GM18907 (cell line): Measurements from ENCODE around the gene PCBD1.

ENCODE experiments used
- ATAC-seq: cut with Tn5 transposase; IDR thresholded peaks from one replicate; pipeline ENCODE4 v1.9.1; 2021; ENCODE audit warnings: mild to moderate bottlenecking, moderate library complexity; ENCODE audit not compliant: unreplicated experiment

The PCBD1 gene

DNA sequence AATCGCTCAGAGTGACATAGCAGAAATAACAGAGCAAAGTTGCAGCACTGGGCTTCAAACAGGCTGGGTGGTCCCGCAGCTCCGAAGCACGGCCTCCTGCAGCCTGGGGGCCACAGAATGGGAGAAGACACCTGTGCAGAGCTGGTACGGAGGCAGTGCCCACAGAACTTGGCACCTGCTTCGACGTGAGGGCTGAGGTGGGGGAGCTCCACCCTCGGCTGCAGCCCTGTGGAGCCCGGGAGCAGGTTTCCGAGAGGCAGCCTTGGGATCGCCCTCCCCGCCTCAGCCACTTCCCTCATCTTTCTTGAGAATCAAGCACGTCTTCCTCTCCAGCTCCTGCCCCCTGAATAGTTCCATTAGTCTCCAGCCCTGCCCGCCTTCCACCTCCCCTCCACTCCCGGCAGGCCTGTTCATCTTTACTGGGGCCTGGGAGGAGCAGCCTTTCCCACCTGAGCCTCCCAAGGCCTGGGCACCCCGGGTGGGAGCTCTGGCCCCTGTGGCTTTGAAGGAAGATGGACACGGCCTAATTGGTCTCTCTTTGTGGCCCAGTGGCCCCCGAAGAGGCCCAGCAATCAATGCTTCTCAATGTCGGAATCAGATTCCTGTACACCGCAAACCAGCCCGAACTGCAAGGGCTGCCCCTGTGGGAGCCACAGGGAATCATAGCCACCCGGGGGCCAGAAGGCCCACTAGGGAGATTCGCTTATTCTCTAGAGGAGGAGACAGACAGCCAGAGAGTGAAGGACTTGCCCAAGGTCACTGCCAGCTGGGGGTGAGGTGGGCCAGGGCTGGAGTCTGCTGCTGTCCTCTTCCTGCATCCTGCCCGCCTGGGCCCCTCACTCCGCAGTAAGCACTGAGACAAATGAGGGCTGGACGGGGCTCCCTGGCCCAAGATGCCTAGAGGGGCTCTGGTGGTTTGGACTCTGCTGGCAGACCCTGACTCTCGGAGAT, 17.0 kb upstream of the PCBD1 start:
- ATAC-seq, result no peak

DNA sequence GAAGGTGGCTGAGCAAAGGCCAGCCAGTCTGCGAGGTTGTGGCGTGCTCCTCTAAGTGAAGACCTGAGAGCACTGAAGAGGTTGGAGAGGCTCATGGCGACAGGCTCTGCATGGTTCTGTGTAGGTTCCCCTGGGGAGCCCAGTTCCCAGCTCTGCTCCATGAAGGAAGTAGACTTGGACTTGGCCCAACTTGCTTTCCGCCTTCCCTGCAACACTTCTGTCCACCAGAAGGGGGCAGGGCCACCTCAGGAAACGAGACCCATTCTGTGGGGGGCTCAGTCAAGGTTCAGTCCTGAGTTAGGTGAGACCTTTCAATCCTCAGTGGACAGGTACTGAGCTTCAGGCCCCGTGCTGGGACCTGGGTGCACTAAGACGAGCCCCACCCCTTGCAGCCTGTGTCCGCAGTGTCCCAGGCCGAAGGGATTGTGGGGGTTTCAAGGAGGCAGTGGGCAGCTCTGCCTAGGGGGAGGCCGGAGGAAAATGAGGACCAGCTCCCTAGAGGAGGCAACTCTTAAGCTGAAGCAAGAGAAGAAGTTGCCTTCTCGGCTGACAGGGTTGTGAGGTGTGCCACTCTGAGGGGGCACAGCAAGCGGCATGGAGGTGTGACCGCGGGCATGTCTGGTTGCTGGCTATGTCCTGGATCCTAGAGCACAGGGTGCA, 15.0 kb upstream of the PCBD1 start:
- ATAC-seq, result no peak

DNA sequence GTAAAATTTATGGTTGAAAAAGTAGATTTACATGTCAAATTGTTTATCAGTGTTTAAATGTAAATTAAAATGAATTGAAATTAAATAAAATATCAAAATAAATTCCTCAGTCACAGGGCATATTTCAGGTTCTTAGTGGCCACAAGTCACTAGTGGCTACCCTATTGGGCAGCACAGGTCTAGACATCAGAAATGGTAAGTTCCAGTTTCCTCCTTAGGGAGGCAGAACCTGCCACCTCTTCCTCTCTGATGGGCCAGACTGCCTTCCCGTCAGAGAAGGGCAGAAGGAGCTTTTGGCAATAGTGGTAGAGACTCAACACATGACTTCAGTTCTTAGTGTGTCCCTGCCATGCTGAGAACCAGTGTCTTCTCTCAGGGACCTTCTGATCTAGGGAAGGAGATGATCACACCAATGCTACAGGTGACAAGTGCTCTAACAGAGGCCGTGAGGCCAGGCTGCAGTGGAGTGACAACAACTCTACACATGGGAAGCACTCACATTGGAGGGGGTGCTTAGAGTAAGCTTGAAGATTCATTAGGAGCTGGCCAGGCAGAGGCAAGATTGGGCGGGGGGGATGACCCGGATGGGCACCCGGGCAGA, 14.4 kb upstream of the PCBD1 start:
- ATAC-seq, result no peak

DNA sequence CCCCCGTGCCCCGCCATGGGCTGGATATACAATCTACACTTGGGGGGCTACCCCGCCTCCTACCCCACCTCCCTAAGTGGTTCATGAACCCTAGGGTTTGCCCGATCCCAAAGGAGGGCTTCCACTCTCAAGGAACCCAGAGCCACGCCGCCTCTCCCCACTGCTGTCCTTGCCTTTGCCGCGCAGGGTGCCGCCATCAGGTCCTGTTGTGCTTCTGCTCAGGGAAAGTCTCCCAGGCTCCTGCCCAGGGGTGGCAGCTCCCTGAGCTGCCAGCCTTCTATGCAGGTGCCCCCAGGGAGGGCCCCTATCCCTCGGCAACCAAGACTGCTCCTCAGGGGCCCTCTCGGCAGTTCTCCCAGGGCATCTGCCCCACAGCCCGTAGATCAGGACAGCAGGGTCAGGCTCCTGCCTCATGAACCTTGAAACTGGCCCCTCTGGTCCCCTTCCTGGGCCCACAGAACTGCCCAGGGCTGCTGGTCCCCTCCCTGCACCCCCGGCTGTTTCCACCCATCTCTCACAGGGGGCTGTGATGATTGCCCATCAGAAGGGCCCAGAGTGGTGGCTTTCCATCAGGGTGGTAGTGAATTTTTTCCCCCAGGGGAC, 13.0 kb upstream of the PCBD1 start:
- ATAC-seq, result no peak

DNA sequence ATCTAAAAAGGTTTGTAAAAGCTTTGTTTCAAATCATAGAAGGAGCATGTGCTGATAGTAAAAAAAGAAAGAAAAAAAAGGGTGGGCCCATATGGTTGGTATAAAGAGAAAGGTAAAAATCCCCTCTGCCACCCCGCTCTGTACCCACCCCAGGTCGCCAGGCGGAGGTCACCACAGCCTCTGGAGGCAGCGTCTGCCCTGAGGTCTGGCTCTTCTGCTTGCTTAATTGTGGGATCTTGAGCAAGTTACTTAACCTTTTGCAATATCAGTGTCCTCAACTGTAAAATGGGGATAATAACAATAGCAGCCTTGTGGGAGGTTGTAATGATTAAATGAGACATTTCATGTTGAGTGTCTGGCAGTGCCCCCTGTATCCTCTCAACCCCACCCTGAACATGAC, 10.7 kb upstream of the PCBD1 start:
- no peak for ATAC-seq

DNA sequence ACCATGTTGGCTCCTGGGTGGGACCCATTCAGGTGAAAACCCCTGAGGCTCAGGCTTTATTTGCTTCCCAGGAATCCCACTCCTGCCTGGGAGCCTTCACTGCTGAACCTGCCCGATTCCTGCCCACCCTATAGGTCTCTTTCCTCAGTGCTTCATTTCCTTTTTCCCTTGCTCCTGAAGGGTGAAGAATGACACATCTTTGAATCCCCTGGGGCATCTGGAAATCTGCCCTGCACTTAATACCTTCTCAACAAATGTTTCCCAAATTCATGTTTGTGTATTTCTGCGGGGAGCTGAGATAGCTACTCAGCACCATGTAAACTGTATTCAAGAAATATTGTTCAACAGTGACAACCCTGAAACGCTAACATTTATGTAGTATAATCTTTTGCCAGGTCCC, 10.3 kb upstream of the PCBD1 start:
- no peak for ATAC-seq

DNA sequence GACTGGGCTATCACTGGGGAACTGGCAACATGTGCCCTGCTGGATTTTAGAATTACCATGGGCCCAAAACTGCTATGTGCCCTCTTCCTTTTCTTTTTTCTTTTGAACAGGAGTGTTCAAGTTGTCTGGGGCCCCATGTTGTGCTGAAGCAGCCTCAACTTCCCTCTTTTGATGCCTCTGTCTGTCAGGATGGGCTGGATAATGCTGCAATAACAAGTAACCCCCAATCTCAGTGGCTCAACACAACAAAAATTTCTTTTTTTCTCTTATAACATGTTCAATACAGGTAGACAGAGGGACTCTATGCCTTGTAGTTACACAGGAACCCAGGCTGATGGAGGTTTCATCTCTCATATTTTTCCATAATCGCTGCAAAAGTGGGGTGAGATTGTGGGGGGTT, 8.2 kb upstream of the PCBD1 start:
- no peak for ATAC-seq

DNA sequence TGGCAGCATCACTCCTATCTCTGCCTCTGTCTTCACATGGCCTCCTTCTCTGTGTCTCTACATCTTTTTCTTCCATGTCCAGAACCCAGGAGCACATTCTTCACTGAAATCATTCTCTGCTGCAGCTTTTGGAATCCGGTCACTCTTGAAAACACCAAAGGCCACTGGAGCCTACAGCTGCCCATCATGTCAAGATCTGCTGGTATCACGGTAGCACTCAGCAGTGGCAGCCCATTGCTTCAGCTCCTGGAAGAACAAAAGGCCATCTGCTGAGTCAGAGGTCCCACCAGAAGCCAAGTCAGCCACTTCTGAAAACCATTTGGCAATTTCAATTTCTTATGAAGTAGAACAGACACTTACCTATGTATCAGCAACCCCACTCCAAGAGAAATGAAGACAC, 6.1 kb upstream of the PCBD1 start:
- no peak for ATAC-seq

DNA sequence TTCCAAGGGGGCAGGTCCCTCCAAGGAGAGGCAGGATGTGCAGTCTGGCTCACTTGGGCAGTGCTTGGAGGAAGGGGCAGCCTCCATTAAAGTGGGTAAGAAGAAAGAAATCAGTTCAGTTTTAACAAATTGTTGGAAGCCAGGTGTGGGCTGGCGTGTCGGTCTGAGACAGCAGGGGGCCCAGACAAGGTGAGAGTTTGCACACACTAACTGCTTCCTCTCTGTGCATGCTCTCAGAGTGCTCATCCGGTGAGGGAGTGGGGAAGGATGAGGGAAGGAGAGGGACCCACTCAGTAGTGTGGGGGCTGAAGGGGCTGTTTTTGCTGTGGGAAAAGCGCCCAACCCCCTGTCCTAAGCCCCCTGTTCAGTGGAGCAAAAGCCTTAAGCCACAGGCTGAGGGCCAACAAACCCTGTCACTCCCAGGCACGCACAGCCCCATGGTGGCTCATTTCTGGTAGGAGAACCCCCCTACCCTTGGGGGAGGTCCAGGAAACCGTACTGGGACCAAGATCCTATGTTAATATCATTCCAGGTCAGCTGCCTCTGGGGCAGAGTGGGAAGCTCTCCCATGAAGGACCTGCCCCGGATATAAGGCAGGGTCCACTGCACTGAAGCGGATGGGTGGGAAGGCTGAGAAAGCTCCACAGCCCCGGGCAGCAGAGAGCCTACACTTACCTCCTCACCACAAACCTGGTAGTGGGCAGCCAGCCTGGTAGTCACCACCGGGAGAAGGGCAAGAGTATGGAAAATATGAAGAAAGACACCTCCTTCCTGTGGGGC, 5.1 kb upstream of the PCBD1 start:
- ATAC-seq, result no peak

DNA sequence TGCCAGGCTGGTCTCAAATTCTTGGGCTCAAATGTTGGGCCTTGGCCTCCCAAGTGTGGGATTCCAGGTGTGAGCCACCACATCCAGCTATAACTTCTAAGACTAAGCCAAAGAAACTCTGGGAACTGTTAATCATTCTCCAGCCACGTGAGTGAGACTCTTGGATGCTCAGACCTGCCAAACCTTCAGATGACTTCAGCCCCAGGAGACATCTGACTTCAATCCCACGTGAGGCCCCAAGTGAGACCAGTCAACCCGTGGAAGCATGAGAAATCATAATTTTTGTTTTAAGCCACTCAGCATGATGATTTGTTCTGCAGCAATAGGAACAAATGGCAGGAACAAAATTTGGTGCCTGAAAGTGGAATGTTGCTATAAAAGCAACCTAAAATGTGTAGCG, 4.3 kb upstream of the PCBD1 start:
- no peak for ATAC-seq

DNA sequence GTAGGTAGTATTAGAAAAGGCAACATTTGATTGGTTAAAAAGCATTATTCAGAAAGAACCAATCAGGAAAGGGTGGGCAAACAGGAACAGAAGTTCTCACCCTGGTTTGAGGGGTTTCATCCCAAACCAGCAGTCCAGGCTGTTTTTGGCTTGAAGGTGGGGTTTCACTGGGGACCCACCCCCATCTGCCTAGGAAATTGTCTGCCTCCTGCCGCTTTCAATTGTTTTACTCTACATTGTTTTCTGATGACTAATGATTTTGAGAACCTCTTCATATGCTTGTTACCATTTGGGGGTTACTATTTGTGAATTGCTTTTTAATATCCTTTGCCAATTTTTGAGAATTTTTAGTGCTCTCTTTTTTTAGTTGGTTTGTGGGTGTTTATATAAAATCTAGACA, 3.3 kb upstream of the PCBD1 start:
- no peak for ATAC-seq

DNA sequence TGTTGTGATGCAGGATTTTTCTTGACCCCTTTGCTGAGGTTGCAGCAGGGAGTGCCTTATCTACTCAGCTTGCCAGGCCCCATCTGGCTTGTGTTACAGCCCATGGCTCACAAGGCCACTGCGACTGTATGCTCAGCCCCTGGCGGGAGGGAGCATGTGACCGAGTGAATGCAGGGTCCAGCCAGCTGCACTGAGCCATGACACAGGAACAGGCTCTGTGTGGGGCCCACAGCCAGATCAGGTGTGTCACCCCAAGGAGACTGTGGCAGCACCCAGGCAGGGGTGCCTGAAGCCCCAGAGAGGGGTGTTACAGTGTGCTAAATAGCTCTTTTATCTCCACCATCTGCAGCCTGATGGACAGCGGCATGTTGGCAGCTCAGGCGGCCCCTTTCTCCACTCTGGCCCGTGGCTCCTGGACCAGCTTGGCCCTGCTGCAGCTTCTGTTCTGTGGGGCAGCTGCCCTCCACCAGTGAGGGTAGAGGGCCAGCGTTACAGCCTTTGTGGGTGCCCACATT, 2.6 kb upstream of the PCBD1 start:
- ATAC-seq, result no peak

DNA sequence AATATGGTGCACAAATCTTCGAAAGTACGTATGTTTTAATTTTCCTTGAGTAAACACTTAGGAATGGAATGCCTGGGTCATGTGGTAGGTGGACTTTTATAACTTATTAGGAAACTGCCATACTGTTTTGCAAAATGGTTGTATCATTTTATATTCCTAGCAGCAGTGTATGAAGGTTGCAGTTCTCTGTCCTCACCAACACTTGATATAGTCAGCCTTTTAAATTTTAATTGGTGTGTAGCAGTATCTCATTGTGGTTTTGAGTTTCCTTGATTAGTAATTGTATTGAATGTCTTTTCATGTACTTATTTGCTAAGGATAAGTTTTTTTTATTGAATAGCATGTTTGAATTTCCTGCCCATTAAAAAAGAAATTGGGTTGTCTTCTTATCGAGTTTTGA, 926 bp upstream of the PCBD1 start:
- ATAC-seq, result no peak

DNA sequence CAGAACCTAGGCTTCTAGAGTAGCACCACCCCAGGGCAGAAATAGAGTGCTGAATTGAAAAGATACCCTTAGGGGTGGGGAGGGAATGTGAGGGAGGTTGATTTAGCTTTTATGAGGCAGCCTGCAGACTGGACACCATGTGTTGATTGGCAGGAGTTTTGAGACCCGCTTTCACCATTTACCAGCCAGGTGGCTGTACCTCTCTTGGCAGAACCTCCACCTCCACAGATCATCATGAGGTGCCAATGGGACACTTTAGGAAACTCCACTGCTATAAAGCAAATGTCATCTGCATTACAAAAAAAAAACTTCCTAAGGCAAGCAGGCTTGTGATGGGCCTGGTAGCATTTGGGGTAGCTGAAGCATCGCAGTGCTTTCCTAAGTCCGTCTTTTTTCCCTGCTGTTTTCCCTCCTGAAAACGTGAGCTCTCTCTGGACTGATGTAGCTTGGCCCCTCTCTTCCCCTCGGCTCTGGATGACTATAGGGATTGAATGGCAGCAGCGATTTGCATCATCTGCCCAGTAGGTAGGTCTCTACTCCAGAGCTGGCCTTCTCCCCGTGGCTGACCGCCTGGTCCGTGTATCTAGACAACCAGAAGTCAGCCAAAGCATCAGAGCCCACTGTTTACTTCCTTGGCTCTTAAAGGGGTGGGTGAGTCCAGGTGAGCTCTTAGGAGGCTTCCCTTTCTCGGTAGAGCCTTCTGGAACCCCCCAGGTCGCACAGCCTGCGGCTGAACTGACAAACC, 1.3 kb downstream of the PCBD1 start:
- no peak for ATAC-seq

DNA sequence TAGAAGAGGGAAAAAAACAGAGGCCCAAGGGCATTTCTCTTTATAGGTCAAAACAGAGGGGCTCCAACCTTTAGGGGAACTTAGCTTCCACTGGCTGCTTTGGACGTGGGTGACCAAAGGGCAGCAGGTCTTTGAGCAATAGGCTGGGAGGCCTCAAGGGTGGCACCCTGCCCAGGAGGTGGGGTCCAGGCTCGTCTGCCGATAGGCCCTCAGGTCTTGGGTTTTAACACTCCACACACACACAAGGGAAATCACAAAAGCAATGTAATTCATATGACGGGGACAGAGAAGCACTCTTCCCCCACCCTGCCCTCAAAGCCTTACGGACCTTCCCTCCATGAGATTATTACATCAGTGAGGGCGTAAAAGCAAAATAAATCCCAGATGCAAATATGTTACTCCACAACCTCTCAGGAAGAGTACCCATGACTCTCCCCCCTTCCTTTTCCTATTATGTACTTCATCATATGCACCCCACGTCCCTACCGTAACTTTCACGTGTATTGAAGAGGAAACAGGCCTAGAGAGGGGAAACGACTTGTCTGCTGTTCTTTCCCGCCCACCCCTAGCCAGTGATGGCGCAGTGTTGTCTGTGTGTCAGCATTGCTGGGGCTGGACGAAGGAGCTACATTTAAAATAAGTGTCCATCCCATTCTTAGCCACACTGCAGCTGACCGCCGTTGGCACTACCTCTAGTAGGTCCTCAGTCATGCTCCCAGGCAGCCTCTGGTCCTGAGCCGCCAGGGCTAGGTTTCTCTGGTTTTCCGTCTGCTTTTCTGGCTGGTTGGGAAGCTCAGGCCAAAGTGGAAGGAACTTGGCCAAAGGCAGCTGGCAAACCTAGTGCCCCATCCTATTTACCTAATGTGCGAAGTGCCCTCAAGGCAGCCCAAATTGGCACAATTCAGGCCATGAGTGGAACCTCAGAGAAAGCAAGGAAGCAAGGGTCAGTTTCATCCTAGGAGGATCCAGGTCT, 2.1 kb downstream of the PCBD1 start:
- ATAC-seq, result no peak

DNA sequence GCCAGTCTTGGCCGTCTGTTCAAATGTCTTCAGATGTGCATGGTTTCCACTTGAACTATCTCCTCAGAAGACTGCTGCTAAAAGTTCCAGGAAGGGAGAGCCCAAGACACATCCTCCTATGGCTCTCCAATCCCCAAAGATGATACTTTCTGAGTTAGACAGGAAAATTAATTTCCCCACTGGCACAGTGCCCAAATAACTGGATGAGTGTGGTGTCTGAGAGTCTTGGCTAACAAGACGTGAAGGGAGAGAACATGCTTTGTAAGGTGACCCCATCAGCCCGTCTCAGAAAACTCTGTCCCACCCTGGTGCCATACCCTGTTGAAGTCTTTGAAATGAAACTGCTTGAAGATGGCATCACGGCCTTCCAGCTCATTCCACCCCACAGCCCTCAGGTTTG, 2.9 kb downstream of the PCBD1 start:
- no peak for ATAC-seq

DNA sequence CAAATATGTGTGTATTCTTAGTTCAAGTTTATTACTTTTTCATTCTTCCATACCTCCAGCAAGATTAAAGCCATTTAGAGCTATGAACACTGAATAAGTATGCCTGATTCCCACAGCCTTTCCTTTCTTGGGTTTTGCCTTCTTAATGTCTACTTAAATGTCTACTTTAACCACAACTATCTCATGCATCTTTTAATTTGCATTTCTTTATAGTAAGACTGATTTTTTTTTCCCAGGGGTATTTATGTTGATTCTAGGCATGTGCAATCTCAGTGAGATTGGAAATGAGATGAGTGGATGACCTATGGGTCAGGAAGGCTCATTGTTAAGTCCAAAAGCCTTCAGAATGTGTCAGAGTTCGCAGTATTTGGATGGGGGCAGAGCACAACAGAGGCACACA, 3.6 kb downstream of the PCBD1 start:
- ATAC-seq, result no peak

DNA sequence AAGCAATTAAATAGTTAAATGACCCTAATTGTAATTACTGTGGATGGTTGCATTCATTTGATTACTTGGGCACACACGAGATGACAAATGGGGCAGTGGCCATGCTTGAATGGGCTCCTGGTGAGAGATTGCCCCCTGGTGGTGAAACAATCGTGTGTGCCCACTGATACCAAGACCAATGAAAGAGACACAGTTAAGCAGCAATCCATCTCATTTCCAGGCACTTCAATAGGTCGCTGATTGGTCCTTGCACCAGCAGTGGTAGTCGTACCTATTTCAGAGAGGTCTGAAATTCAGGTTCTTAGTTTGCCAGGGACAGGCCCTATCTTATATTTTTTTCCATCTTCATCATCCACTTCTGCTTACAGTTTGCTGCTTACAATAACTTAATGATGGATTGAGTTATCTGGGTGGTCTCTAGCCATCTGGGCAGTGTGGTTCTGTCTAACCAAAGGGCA, 8.3 kb downstream of the PCBD1 start:
- peak; percentile 55 for ATAC-seq

DNA sequence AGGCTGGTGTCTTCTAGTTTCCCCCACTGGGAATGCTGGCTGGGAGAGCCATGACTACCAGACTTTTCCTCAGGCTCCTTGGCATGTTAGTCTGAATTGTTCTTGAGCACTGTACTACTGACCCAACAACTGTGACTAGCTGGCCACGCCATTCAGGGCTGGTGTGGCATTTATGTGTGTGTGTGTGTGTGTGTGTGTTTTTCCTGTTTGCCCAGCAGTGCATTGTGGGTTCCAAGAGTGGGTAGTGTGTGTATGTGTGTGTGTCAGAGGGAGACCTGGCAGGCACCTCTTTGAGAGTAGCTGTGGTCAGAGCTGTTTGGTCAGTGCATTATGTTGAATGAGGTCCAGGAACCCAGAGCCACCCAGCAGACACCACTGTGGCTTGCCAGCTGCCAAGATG, 9.2 kb downstream of the PCBD1 start:
- ATAC-seq, result no peak
